ENCODE data around the gene ANXA11. TPM values are rescaled to one million over a fixed set of nuclear protein-coding genes. Genes with fewer than 3 reads are reported as not detected.
"Not testable (repeated sequence)": the region's sequence is repeated elsewhere in the genome, so short reads cannot be mapped to it uniquely, and the experiment has no call there.

Gene ANXA11
- total and polyA plus RNA-seq, 3 donors from 2014 or later, result 46.5 to 116 (median 64.0) TPM

- Histone ChIP-seq H3K36me3 (ENCODE audit: low read depth, missing control alignments) (no peaks in the 10 kb centered on the region), H3K4me3 (no peak overlapping the region), H3K9me3 (no peaks in the 10 kb centered on the region), H3K4me1 (peaks cover 5% of the 10 kb centered on the region), H3K27me3 (no peaks in the 10 kb centered on the region), H3K27ac (no peak overlapping the region)
- intact Hi-C loops (cut with DNase I; ENCODE audit: low total_unique reads), result loop anchor here (10.0 kb wide), 1 partner anchor 55 kb away; the partner anchor contains the start of gene ANXA11
- no peak for DNase-seq
- 69 to 75% methylated on average over 2 of the region's 2 CpGs for WGBS, 2 donors
- TF ChIP-seq, protein P1, sequence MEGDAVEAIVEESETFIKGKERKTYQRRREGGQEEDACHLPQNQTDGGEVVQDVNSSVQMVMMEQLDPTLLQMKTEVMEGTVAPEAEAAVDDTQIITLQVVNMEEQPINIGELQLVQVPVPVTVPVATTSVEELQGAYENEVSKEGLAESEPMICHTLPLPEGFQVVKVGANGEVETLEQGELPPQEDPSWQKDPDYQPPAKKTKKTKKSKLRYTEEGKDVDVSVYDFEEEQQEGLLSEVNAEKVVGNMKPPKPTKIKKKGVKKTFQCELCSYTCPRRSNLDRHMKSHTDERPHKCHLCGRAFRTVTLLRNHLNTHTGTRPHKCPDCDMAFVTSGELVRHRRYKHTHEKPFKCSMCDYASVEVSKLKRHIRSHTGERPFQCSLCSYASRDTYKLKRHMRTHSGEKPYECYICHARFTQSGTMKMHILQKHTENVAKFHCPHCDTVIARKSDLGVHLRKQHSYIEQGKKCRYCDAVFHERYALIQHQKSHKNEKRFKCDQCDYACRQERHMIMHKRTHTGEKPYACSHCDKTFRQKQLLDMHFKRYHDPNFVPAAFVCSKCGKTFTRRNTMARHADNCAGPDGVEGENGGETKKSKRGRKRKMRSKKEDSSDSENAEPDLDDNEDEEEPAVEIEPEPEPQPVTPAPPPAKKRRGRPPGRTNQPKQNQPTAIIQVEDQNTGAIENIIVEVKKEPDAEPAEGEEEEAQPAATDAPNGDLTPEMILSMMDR (IDR thresholded peaks at IDR 0.05), result no peak
- TF ChIP-seq POLR2A (IDR thresholded peaks at IDR 0.05), result no peak
Measured at GRCh38 chr10:80150172-80150571, 55.2 kb downstream of the ANXA11 start.

DNA sequence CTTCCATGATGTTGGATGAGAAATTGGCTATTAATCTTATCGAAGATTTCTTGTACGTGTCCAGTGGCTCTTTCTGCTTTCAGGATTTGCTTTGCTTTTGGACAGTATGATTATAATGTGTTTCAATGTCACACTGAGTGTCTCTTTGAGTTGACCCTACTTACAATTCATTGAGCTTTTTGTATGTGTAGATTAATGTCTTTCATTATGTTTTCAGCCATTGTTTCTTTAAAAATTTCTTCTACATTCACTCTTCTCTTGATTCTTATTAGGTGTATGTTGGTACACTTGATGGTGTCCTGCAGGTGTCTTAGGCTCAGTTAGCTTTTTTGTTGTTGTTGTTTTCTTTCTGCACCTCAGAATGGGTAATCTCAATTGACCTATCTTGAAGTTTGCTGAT, 56.2 kb downstream of the ANXA11 start:
- H3K36me3 ChIP-seq (ENCODE audit: low read depth, missing control alignments), result no peaks in the 10 kb centered on the region
- H3K27ac ChIP-seq, result no peak overlapping the region
- H3K4me1 ChIP-seq, result peaks cover 13% of the 10 kb centered on the region
- no peak for DNase-seq
- no peaks in the 10 kb centered on the region for H3K27me3 ChIP-seq
- intact Hi-C loops (cut with DNase I; ENCODE audit: low total_unique reads), result no loop called here
- WGBS, 2 donors, result 94% methylated on average over 2 of the region's 2 CpGs
- H3K4me3 ChIP-seq, result no peak overlapping the region
- TF ChIP-seq, protein P1 (IDR thresholded peaks at IDR 0.05), result no peak
- no peak for TF ChIP-seq POLR2A (IDR thresholded peaks at IDR 0.05)
- no peaks in the 10 kb centered on the region for H3K9me3 ChIP-seq

- H3K36me3 ChIP-seq (ENCODE audit: low read depth, missing control alignments), result no peaks in the 10 kb centered on the region
- H3K4me3 ChIP-seq, result no peak overlapping the region
- no peak for TF ChIP-seq POLR2A (IDR thresholded peaks at IDR 0.05)
- TF ChIP-seq, protein P1 (IDR thresholded peaks at IDR 0.05), result no peak
- H3K27me3 ChIP-seq, result no peaks in the 10 kb centered on the region
- 69 to 80% methylated on average over 4 to 5 of the region's 5 CpGs for WGBS, 2 donors
- H3K4me1 ChIP-seq, result peaks cover 14% of the 10 kb centered on the region
- no peak overlapping the region for H3K27ac ChIP-seq
- H3K9me3 ChIP-seq, result no peaks in the 10 kb centered on the region
- no peak for DNase-seq
- intact Hi-C loops (cut with DNase I; ENCODE audit: low total_unique reads), result no loop called here
Measured at GRCh38 chr10:80148166-80148805, 57.1 kb downstream of the ANXA11 start.

DNA sequence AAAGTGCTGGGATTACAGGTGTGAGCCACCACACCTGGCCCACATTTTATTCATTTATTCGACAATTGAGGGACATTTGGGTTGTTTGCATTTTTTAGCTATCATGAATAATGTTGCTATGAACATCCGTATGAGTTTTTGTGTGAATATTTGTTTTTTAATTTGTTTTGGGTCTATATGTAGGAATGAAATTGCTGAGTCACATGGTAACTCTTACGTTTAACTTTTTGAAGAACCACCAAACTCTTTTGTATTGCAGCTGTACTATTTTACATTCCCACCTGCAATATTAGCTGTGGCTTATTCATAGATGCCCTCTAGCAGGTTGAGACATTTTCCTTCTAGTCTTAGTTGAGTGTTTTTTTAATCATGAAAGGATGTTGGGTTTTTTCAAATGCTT, 58.4 kb downstream of the ANXA11 start:
- TF ChIP-seq, protein P1 (IDR thresholded peaks at IDR 0.05), result no peak
- TF ChIP-seq POLR2A (IDR thresholded peaks at IDR 0.05), result no peak
- intact Hi-C loops (cut with DNase I; ENCODE audit: low total_unique reads), result no loop called here
- Histone ChIP-seq H3K36me3 (ENCODE audit: low read depth, missing control alignments) (no peaks in the 10 kb centered on the region), H3K9me3 (no peaks in the 10 kb centered on the region), H3K27me3 (no peaks in the 10 kb centered on the region), H3K4me3 (no peak overlapping the region), H3K4me1 (peaks cover 14% of the 10 kb centered on the region), H3K27ac (no peak overlapping the region)
- no peak for DNase-seq
- WGBS, 2 donors, result 81 to 95% methylated on average over 3 of the region's 3 CpGs

- intact Hi-C loops (cut with DNase I; ENCODE audit: low total_unique reads); H3K4me3 ChIP-seq; H3K9me3 ChIP-seq; H3K36me3 ChIP-seq (ENCODE audit: low read depth, missing control alignments); H3K27me3 ChIP-seq: not testable (repeated sequence)
- Histone ChIP-seq H3K4me1 (peaks cover 14% of the 10 kb centered on the region), H3K27ac (peak overlapping the region; percentile 7 to 57)
- peak; percentile 75 for DNase-seq
- 53 to 60% methylated on average over 11 of the region's 11 CpGs for WGBS, 2 donors
Measured at GRCh38 chr10:80145406-80146308, 59.7 kb downstream of the ANXA11 start.

All from testis (tissue), 3 donors.